A549 (cell line): ENCODE measurements around the gene CTBP1. TPM values are rescaled to one million over a fixed set of nuclear protein-coding genes. Genes with fewer than 3 reads are reported as not detected.

Source experiments
- ATAC-seq, 2 experiments: fragments of 200-7000 bp in 1 of 2; fragments of >200 bp in 1 of 2; cut with Nextera tagmentation in 1 of 2; cut with Tn5 transposase in 1 of 2; 3 replicates each; pipeline versions ENCODE4 v1.8.0 to v1.9.1; 2018 to 2020; ENCODE audit warnings: mild to moderate bottlenecking in 1 of 2, moderate library complexity in 1 of 2
- CTCF ChIA-PET: fragments of 300-600 bp; sonication (Branson Sonifier 250); formaldehyde crosslinking; extraction: SDS; loops from one replicate; lab custom pipeline; 2021; ENCODE audit warnings: antibody characterized with exemption, inconsistent platforms; lab: Yijun Ruan, JAX
- POLR2A ChIA-PET: fragments of 350-600 bp; formaldehyde crosslinking; extraction: SDS; loops from one replicate; lab custom pipeline; 2021; ENCODE audit warnings: antibody characterized with exemption, inconsistent platforms; lab: Yijun Ruan, JAX
- DNase-seq, 2 experiments: peaks; one replicate each; pipeline versions ENCODE4 v3.0.0 to v3.0.0-alpha.2; 2011 to 2016; ENCODE audit warnings: low read depth in 1 of 2, low spot score in 1 of 2
- FAIRE-seq: peaks from 2 replicates; lab custom pipeline; 2011; peaks lifted over from hg19 to GRCh38; lab: Jason Lieb, UNC
- H3K27ac ChIP-seq, 2 experiments: fragments of >200 bp; sonication (Bioruptor Twin); formaldehyde crosslinking; 3 replicates each; pipeline ENCODE4 v1.5.1; 2016 to 2017
- H3K4me1 ChIP-seq: fragments of >200 bp; sonication (Bioruptor Twin); formaldehyde crosslinking; 3 replicates; pipeline ENCODE4 v1.6.1; 2016
- H3K4me2 ChIP-seq: fragments of >200 bp; sonication (Bioruptor Twin); formaldehyde crosslinking; 3 replicates; pipeline ENCODE4 v1.6.1; 2016
- H3K4me3 ChIP-seq: fragments of >200 bp; sonication (Bioruptor Twin); formaldehyde crosslinking; 3 replicates; pipeline ENCODE4 v1.5.1; 2016
- H3K9me3 ChIP-seq: fragments of >200 bp; sonication (Bioruptor Twin); formaldehyde crosslinking; 3 replicates; pipeline ENCODE4 v1.6.1; 2016
- ATOH8 ChIP-seq: fragments of 250-450 bp; sonication (Bioruptor Pico); IDR thresholded peaks from 2 replicates; pipeline ENCODE4 v1.5.0; 2020; ENCODE audit warnings: low read depth, mild to moderate bottlenecking, moderate library complexity
- CBX2 ChIP-seq: fragments of 200-600 bp; sonication (generic); IDR thresholded peaks from 2 replicates; pipeline ENCODE4 v1.6.1; 2016; ENCODE audit warnings: low read depth, mild to moderate bottlenecking, borderline replicate concordance
- CEBPB ChIP-seq, 2 experiments: fragments of >200 bp in 1 of 2; sonication (Bioruptor Twin) in 1 of 2; formaldehyde crosslinking in 1 of 2; IDR thresholded peaks; 2 replicates each; pipeline ENCODE4 v1.6.1; 2012 to 2016
- CHD2 ChIP-seq: fragments of 150-350 bp; IDR thresholded peaks from 2 replicates; pipeline ENCODE4 v1.6.1; 2014; ENCODE audit warnings: low read length; ENCODE audit not compliant: partially characterized antibody
- FOXS1 ChIP-seq: fragments of 250-450 bp; sonication (Bioruptor Pico); IDR thresholded peaks from 2 replicates; pipeline ENCODE4 v1.5.0; 2020; ENCODE audit warnings: mild to moderate bottlenecking, moderate library complexity
- HDAC2 ChIP-seq: fragments of 200-600 bp; sonication (generic); IDR thresholded peaks from 2 replicates; pipeline ENCODE4 v1.6.1; 2016
- HES2 ChIP-seq: fragments of >200 bp; sonication (Bioruptor Twin); formaldehyde crosslinking; IDR thresholded peaks from 2 replicates; pipeline ENCODE4 v1.6.1; 2016
- HEYL ChIP-seq: fragments of 250-450 bp; sonication (Bioruptor Pico); IDR thresholded peaks from 2 replicates; pipeline ENCODE4 v1.8.0; 2021; ENCODE audit warnings: mild to moderate bottlenecking, moderate library complexity
- HMGXB4 ChIP-seq: fragments of 250-450 bp; sonication (Bioruptor Pico); IDR thresholded peaks from 2 replicates; pipeline ENCODE4 v1.5.0; 2021; ENCODE audit warnings: mild to moderate bottlenecking, moderate library complexity, borderline replicate concordance
- HOXB13 ChIP-seq: fragments of 250-450 bp; sonication (Bioruptor Pico); IDR thresholded peaks from 2 replicates; pipeline ENCODE4 v1.5.0; 2020; ENCODE audit warnings: low read depth, mild to moderate bottlenecking, moderate library complexity
- MAFK ChIP-seq: fragments of 450-650 bp; IDR thresholded peaks from 2 replicates; pipeline ENCODE4 v1.6.1; 2014; ENCODE audit not compliant: partially characterized antibody
- MAZ ChIP-seq: fragments of 150-350 bp; IDR thresholded peaks from 2 replicates; pipeline ENCODE4 v1.6.1; 2014; ENCODE audit warnings: antibody characterized with exemption, low read depth, low read length, borderline replicate concordance
- NFE2L2 ChIP-seq: fragments of 150-350 bp; conservative IDR thresholded peaks from 2 replicates; pipeline ENCODE4 v1.6.1; 2014; ENCODE audit warnings: low read length
- NPAS2 ChIP-seq: fragments of 250-450 bp; sonication (Bioruptor Pico); IDR thresholded peaks from 2 replicates; pipeline ENCODE4 v1.8.0; 2022; ENCODE audit warnings: mild to moderate bottlenecking, moderate library complexity, borderline replicate concordance
- PBX3 ChIP-seq: IDR thresholded peaks from 2 replicates; pipeline ENCODE4 v1.6.1; 2012
- POLR2AphosphoS2 ChIP-seq: conservative IDR thresholded peaks from 2 replicates; pipeline ENCODE4 v1.6.1; 2012; ENCODE audit warnings: low read length, improper control_type of control experiment, inconsistent platforms
- RNF2 ChIP-seq: fragments of 200-600 bp; sonication (generic); IDR thresholded peaks from 2 replicates; pipeline ENCODE4 v1.6.1; 2016; ENCODE audit warnings: low read depth, mild to moderate bottlenecking, antibody characterized with exemption, moderate library complexity, borderline replicate concordance
- TFCP2L1 ChIP-seq: fragments of 250-450 bp; sonication (Bioruptor Pico); IDR thresholded peaks from 2 replicates; pipeline ENCODE4 v1.5.0; 2021; ENCODE audit warnings: mild to moderate bottlenecking
- TP53 ChIP-seq: fragments of 250-450 bp; sonication (Bioruptor Pico); IDR thresholded peaks from 2 replicates; pipeline ENCODE4 v1.5.0; 2021; ENCODE audit warnings: mild to moderate bottlenecking, moderate library complexity
- ZFP36 ChIP-seq: fragments of 450-650 bp; IDR thresholded peaks from 2 replicates; pipeline ENCODE4 v1.6.1; 2014; ENCODE audit warnings: borderline replicate concordance; ENCODE audit not compliant: partially characterized antibody
- ZSCAN20 ChIP-seq: fragments of 250-450 bp; sonication (Bioruptor Pico); IDR thresholded peaks from 2 replicates; pipeline ENCODE4 v1.8.0; 2022; ENCODE audit warnings: mild to moderate bottlenecking, moderate library complexity
- WGBS: methylation state at CpG from one replicate; pipeline ENCODE4 v1.1.6; 2017; ENCODE audit errors: missing lambda C conversion rate; 5-methylcytosine and 5-hydroxymethylcytosine counted together
- polyA plus RNA-seq, 4 experiments: library from polyadenylated mRNA; depleted of rRNA in 3 of 4; stranded (reverse); fragments of >200 nt; fragmentation: RNase III in 1 of 4; extraction: RNeasy Plus Mini Kit Qiagen cat#74134 plus additional on column Dnase treatment in 1 of 4; gene quantifications; 2 replicates in 3 of 4; 3 replicates in 1 of 4; pipeline ENCODE4 v1.2.3, GENCODE V29; 2011 to 2017
- TF ChIP-seq, protein P1 (sequence below): fragments of >200 bp; sonication (Bioruptor Twin); formaldehyde crosslinking; IDR thresholded peaks from 3 replicates; pipeline ENCODE4 v1.6.1; 2016
- TF ChIP-seq, protein P2 (sequence below): IDR thresholded peaks from 2 replicates; pipeline ENCODE4 v1.6.1; 2012; ENCODE audit warnings: low read depth, borderline replicate concordance

The CTBP1 gene
- polyA plus RNA-seq, 2 of the 4 experiments (the other 2 are of a cell fraction), result 43.1 to 93.1 TPM

- 89% methylated on average over 16 of the region's 18 CpGs for WGBS
- Histone ChIP-seq H3K4me1 (peaks cover 4% of the 10 kb centered on the region; the same call in 2 of the 3 replicates), H3K27ac (no peak overlapping the region)
- FAIRE-seq (no peak), ATAC-seq (no peak)
- TF ChIP-seq TP53 (CRISPR knock-in tag), result no peak
- TF ChIP-seq, all 56 proteins: peak for 0
- H3K9me3 ChIP-seq, result no peaks in the 10 kb centered on the region
- H3K4me3 ChIP-seq, result no peak overlapping the region
- H3K4me2 ChIP-seq, result no peak overlapping the region
- ChIA-PET CTCF (no interaction called here), POLR2A (no interaction called here)
- no peak for DNase-seq
Measured at GRCh38 chr4:1296324-1297022, 47.5 kb upstream of the CTBP1 start.

DNA sequence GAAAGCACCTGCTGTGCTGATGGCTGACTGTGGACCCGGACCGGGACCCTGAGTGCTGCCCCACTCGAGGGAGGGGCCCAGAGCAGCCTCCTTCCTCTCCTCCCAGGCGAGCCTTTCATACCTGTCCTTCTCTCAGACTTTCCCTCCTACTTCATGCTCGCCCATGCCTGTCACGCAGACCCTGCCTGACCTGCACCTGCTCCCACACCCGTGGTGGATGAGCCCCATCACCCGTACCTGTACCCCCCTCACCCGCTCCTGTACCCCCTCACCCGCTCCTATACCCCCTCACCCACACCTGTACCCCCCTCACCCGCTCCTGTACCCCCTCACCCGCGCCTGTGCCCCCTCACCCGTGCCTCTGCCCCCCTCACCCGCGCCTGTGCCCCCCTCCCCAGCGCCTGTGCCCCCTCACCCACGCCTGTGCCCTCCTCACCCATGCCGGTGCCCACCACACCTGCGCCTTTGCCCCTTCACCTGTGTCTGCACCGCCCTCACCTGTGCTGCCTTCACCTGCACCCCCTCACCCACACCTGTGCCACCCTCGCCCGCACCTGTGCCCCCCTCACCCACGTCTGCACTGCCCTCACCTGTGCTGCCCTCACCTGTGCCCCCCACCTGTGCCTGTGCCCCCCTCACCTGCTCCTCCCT is 46.6 kb upstream of the CTBP1 start:
- TF ChIP-seq HOXB13 (CRISPR knock-in tag), result no peak
- no peak for TF ChIP-seq TFCP2L1 (CRISPR knock-in tag)
- no peak for TF ChIP-seq MAZ
- TF ChIP-seq CEBPB (IDR thresholded peaks at IDR 0.05), result no peak
- no peak for TF ChIP-seq ATOH8
- Histone ChIP-seq H3K4me2 (no peak overlapping the region), H3K9me3 (no peaks in the 10 kb centered on the region), H3K4me1 (peaks cover 10% of the 10 kb centered on the region; the same call in 2 of the 3 replicates), H3K27ac (no peak overlapping the region), H3K4me3 (no peak overlapping the region)
- POLR2A ChIA-PET, result no interaction called here
- ATAC-seq (no peak), FAIRE-seq (no peak), DNase-seq (no peak)
- CTCF ChIA-PET, result interaction anchor here (0.9 kb wide), 1 partner anchor 164 kb away, joined by 4 read pairs; no protein-coding TSS in a partner anchor
- 76% methylated on average over 8 of the region's 24 CpGs for WGBS

- Histone ChIP-seq H3K4me1 (peaks cover 10% of the 10 kb centered on the region; the same call in 2 of the 3 replicates), H3K9me3 (no peaks in the 10 kb centered on the region), H3K27ac (no peak overlapping the region), H3K4me3 (no peak overlapping the region), H3K4me2 (no peak overlapping the region)
- no peak for FAIRE-seq
- ChIA-PET POLR2A (no interaction called here), CTCF (interaction anchor here (0.9 kb wide), 1 partner anchor 163 kb away, joined by 4 read pairs; no protein-coding TSS in a partner anchor)
- TF ChIP-seq PBX3 (no peak), CEBPB (IDR thresholded peaks at IDR 0.05) (no peak), HDAC2 (no peak), NFE2L2 (no peak), CHD2 (no peak), ZFP36 (no peak), HES2 (no peak), RNF2 (no peak), ZSCAN20 (CRISPR knock-in tag) (no peak)
- TF ChIP-seq, all 56 proteins: peak for 0
- no peak for DNase-seq
- ATAC-seq, result no peak
- 73% methylated on average over 6 of the region's 10 CpGs for WGBS
Measured at GRCh38 chr4:1294891-1295290, 46.0 kb upstream of the CTBP1 start.

GRCh38 chr4:1294424-1294823 is 45.5 kb upstream of the CTBP1 start:
- POLR2A ChIA-PET, result no interaction called here
- no peak for FAIRE-seq
- CTCF ChIA-PET, result no interaction called here
- Histone ChIP-seq H3K4me2 (no peak overlapping the region), H3K27ac (no peak overlapping the region), H3K4me1 (peaks cover 10% of the 10 kb centered on the region; the same call in 2 of the 3 replicates), H3K9me3 (no peaks in the 10 kb centered on the region), H3K4me3 (no peak overlapping the region)
- WGBS, result 89% methylated on average over 5 of the region's 14 CpGs
- DNase-seq, result no peak
- ATAC-seq, result no peak
- no peak for TF ChIP-seq FOXS1
- TF ChIP-seq, protein P1, sequence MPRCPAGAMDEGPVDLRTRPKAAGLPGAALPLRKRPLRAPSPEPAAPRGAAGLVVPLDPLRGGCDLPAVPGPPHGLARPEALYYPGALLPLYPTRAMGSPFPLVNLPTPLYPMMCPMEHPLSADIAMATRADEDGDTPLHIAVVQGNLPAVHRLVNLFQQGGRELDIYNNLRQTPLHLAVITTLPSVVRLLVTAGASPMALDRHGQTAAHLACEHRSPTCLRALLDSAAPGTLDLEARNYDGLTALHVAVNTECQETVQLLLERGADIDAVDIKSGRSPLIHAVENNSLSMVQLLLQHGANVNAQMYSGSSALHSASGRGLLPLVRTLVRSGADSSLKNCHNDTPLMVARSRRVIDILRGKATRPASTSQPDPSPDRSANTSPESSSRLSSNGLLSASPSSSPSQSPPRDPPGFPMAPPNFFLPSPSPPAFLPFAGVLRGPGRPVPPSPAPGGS, result no peak
- TF ChIP-seq POLR2AphosphoS2, result no peak
- no peak for TF ChIP-seq NPAS2 (CRISPR knock-in tag)
- TF ChIP-seq CBX2, result no peak
- no peak for TF ChIP-seq MAFK
- TF ChIP-seq HEYL (CRISPR knock-in tag), result no peak
- TF ChIP-seq HMGXB4 (CRISPR knock-in tag), result no peak
- TF ChIP-seq, protein P2, sequence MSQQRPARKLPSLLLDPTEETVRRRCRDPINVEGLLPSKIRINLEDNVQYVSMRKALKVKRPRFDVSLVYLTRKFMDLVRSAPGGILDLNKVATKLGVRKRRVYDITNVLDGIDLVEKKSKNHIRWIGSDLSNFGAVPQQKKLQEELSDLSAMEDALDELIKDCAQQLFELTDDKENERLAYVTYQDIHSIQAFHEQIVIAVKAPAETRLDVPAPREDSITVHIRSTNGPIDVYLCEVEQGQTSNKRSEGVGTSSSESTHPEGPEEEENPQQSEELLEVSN, result no peak
